ENCODE results near the gene BCAR1. TPM values are rescaled to one million over a fixed set of nuclear protein-coding genes. Genes with fewer than 3 reads are reported as not detected.

BCAR1 gene, protein sequence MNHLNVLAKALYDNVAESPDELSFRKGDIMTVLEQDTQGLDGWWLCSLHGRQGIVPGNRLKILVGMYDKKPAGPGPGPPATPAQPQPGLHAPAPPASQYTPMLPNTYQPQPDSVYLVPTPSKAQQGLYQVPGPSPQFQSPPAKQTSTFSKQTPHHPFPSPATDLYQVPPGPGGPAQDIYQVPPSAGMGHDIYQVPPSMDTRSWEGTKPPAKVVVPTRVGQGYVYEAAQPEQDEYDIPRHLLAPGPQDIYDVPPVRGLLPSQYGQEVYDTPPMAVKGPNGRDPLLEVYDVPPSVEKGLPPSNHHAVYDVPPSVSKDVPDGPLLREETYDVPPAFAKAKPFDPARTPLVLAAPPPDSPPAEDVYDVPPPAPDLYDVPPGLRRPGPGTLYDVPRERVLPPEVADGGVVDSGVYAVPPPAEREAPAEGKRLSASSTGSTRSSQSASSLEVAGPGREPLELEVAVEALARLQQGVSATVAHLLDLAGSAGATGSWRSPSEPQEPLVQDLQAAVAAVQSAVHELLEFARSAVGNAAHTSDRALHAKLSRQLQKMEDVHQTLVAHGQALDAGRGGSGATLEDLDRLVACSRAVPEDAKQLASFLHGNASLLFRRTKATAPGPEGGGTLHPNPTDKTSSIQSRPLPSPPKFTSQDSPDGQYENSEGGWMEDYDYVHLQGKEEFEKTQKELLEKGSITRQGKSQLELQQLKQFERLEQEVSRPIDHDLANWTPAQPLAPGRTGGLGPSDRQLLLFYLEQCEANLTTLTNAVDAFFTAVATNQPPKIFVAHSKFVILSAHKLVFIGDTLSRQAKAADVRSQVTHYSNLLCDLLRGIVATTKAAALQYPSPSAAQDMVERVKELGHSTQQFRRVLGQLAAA
- total RNA-seq: 100 to 1,000 TPM; 110 to 130 TPM

DNA sequence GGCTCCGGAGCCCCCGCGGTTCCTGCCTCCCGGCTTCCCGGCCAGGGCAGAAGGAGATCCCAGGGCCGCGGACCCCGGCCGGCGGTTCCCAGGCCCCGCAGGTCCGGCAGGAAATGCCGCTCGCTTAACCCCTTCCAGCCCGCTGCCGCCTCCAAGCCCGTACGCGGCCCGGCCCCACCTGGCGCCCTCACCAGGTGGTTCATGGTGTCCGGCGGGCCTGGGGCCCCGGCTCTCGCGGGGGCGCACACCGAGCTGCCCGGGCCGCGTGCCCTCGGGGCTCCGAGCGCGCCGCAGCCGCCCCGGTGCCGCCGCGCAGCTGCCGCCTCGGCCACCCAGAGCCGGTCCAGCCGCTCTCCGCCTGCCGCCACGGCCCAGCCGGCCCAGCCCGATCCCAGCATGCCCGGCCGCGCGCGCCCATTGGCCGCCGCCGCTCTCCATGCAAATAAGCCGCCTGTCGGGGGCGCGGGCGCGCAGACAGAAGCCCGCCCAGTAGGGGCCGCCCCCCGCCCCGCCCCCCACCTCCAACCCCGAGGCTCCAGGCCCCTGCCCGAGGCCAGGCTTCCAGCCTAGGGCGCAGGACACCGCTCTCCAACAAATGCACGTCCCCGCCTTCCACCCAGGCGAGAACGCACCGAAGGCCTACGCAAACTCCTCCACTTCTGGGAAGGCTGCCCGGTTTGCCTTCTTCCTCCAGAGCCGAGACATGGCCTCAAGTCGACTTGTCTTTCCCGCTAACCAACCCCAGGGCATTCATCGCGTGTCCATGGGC lies at the start of gene BCAR1:
Gene BCAR1, minus strand, starts transcription at position 345 of the 769 bp plus-strand sequence. Its CDS starts 142 bp downstream, at position 203.
- peak; percentile 91 for DNase-seq
- TF ChIP-seq CTCF (IDR thresholded peaks at IDR 0.05): no peak
- intact Hi-C loops (cut with DNase I): no loop called here

GRCh38 chr16:75298267-75298666 lies 46.8 kb upstream of the BCAR1 start:
- Histone ChIP-seq H3K27ac (no peak overlapping the region), H3K9me3 (no peaks in the 10 kb centered on the region), H3K9ac (ENCODE audit: low read depth in 2 of 2, low read length in 2 of 2) (no peak overlapping the region), H3K4me3 (no peak overlapping the region), H3K4me1 (no peaks in the 10 kb centered on the region), H3K27me3 (no peaks in the 10 kb centered on the region), H3K36me3 (no peaks in the 10 kb centered on the region)
- intact Hi-C loops (cut with DNase I): no loop called here
- TF ChIP-seq CTCF (IDR thresholded peaks at IDR 0.05): no peak
- DNase-seq: no peak

More for the DNA sequence above, at the start of gene BCAR1:
- Histone ChIP-seq H3K4me1 (peaks cover 39% of the 10 kb centered on the region), H3K27ac (peak within 1 kb of the TSS; percentile 94), H3K27me3 (peaks cover 4% of the 10 kb centered on the region), H3K4me3 (peak within 1 kb of the TSS; percentile 91), H3K36me3 (no peaks in the 10 kb centered on the region), H3K9me3 (no peaks in the 10 kb centered on the region), H3K9ac (ENCODE audit: low read depth in 2 of 2, low read length in 2 of 2) (peak within 1 kb of the TSS; percentile 95 to 98)

GRCh38 chr16:75296606-75297005 lies 45.2 kb upstream of the BCAR1 start:
- no peaks in the 10 kb centered on the region for H3K4me1 ChIP-seq
- intact Hi-C loops (cut with DNase I): no loop called here
- TF ChIP-seq CTCF (IDR thresholded peaks at IDR 0.05): no peak
- no peak overlapping the region for H3K27ac ChIP-seq
- H3K9ac ChIP-seq (ENCODE audit: low read depth in 2 of 2, low read length in 2 of 2): no peak overlapping the region
- no peaks in the 10 kb centered on the region for H3K9me3 ChIP-seq
- no peaks in the 10 kb centered on the region for H3K36me3 ChIP-seq
- no peak overlapping the region for H3K4me3 ChIP-seq
- DNase-seq: no peak
- no peaks in the 10 kb centered on the region for H3K27me3 ChIP-seq

- Histone ChIP-seq H3K36me3 (no peaks in the 10 kb centered on the region), H3K4me1 (no peaks in the 10 kb centered on the region), H3K9me3 (no peaks in the 10 kb centered on the region), H3K27ac (no peak overlapping the region), H3K27me3 (no peaks in the 10 kb centered on the region), H3K9ac (ENCODE audit: low read depth in 2 of 2, low read length in 2 of 2) (no peak overlapping the region), H3K4me3 (no peak overlapping the region)
- intact Hi-C loops (cut with DNase I): no loop called here
- DNase-seq: no peak
- no peak for TF ChIP-seq CTCF (IDR thresholded peaks at IDR 0.05)
Measured at GRCh38 chr16:75294773-75295459, 43.5 kb upstream of the BCAR1 start.

Measured in colonic mucosa (tissue), 4 donors.